GM18502 (cell line): Measurements from ENCODE around the gene LDB3.
"Not testable (repeated sequence)": the region's sequence is repeated elsewhere in the genome, so short reads cannot be mapped to it uniquely, and the experiment has no call there.

Source experiments
- ATAC-seq: cut with Tn5 transposase; IDR thresholded peaks from one replicate; pipeline ENCODE4 v1.9.1; 2021; ENCODE audit warnings: mild to moderate bottlenecking; ENCODE audit not compliant: unreplicated experiment, poor library complexity

The LDB3 gene

GRCh38 chr10:86721232-86721631, 52.9 kb downstream of the LDB3 start:
- ATAC-seq = no peak

GRCh38 chr10:86723009-86723408, 54.7 kb downstream of the LDB3 start:
- no peak for ATAC-seq

- no peak for ATAC-seq
Observed at GRCh38 chr10:86724445-86724844, 56.1 kb downstream of the LDB3 start.

- no peak for ATAC-seq
Observed at GRCh38 chr10:86725980-86726676, 57.8 kb downstream of the LDB3 start.

GRCh38 chr10:86726677-86726999, 58.3 kb downstream of the LDB3 start:
- ATAC-seq = no peak

- no peak for ATAC-seq
Observed at GRCh38 chr10:86727470-86727869, 59.2 kb downstream of the LDB3 start.

- no peak for ATAC-seq
Observed at GRCh38 chr10:86728056-86728455, 59.7 kb downstream of the LDB3 start.

- ATAC-seq = no peak
Observed at GRCh38 chr10:86729677-86730076, 61.4 kb downstream of the LDB3 start.

- no peak for ATAC-seq
Observed at GRCh38 chr10:86730227-86730626, 61.9 kb downstream of the LDB3 start.

GRCh38 chr10:86732771-86733170, 64.5 kb downstream of the LDB3 start:
- ATAC-seq = no peak

GRCh38 chr10:86733260-86733671, 65.0 kb downstream of the LDB3 start:
- no peak for ATAC-seq

GRCh38 chr10:86734207-86734988, 66.1 kb downstream of the LDB3 start:
- peak; percentile 59 for ATAC-seq

- ATAC-seq = not testable (repeated sequence)
Observed at GRCh38 chr10:86735278-86735677, 67.0 kb downstream of the LDB3 start.

- no peak for ATAC-seq
Observed at GRCh38 chr10:86742230-86742629, 73.9 kb downstream of the LDB3 start.

GRCh38 chr10:86744067-86744725, 75.9 kb downstream of the LDB3 start:
- ATAC-seq = no peak

- ATAC-seq = no peak
Observed at GRCh38 chr10:86747796-86748581, 79.7 kb downstream of the LDB3 start.

- no peak for ATAC-seq
Observed at GRCh38 chr10:86749854-86750253, 81.5 kb downstream of the LDB3 start.

GRCh38 chr10:86751477-86751876, 83.2 kb downstream of the LDB3 start:
- no peak for ATAC-seq

- no peak for ATAC-seq
Observed at GRCh38 chr10:86752311-86752710, 84.0 kb downstream of the LDB3 start.

- ATAC-seq = peak; percentile 28
Observed at GRCh38 chr10:86753051-86753450, 84.7 kb downstream of the LDB3 start.
